ENCODE results near the gene GALNT18.

GALNT18 gene

GRCh38 chr11:11253995-11254394 is 367.8 kb downstream of the GALNT18 start:
- no peak for DNase-seq

- no peak for DNase-seq
Measured at GRCh38 chr11:11253497-11253896, 368.3 kb downstream of the GALNT18 start.

GRCh38 chr11:11252403-11252802 is 369.4 kb downstream of the GALNT18 start:
- DNase-seq: no peak

GRCh38 chr11:11251394-11251970 is 370.3 kb downstream of the GALNT18 start:
- DNase-seq: no peak

GRCh38 chr11:11250470-11250869 is 371.3 kb downstream of the GALNT18 start:
- no peak for DNase-seq

- no peak for DNase-seq
Measured at GRCh38 chr11:11247576-11247975, 374.2 kb downstream of the GALNT18 start.

- DNase-seq: no peak
Measured at GRCh38 chr11:11247086-11247485, 374.7 kb downstream of the GALNT18 start.

- DNase-seq: no peak
Measured at GRCh38 chr11:11246166-11246565, 375.6 kb downstream of the GALNT18 start.

GRCh38 chr11:11245453-11245852 is 376.4 kb downstream of the GALNT18 start:
- no peak for DNase-seq

GRCh38 chr11:11244470-11245080 is 377.2 kb downstream of the GALNT18 start:
- DNase-seq: no peak

- DNase-seq: peak; percentile 41
Measured at GRCh38 chr11:11243590-11244469, 378.0 kb downstream of the GALNT18 start.

GRCh38 chr11:11243209-11243589 is 378.6 kb downstream of the GALNT18 start:
- no peak for DNase-seq

GRCh38 chr11:11241284-11241683 is 380.5 kb downstream of the GALNT18 start:
- DNase-seq: no peak

GRCh38 chr11:11239959-11240358 is 381.8 kb downstream of the GALNT18 start:
- no peak for DNase-seq

- no peak for DNase-seq
Measured at GRCh38 chr11:11237070-11237832, 384.6 kb downstream of the GALNT18 start.

- DNase-seq: no peak
Measured at GRCh38 chr11:11236498-11237059, 385.2 kb downstream of the GALNT18 start.

GRCh38 chr11:11231763-11232162 is 390.0 kb downstream of the GALNT18 start:
- no peak for DNase-seq

- DNase-seq: no peak
Measured at GRCh38 chr11:11230802-11231562, 390.8 kb downstream of the GALNT18 start.

GRCh38 chr11:11230087-11230486 is 391.7 kb downstream of the GALNT18 start:
- no peak for DNase-seq

GRCh38 chr11:11229647-11230046 is 392.2 kb downstream of the GALNT18 start:
- peak; percentile 29 for DNase-seq

- DNase-seq: no peak
Measured at GRCh38 chr11:11227296-11228085, 394.3 kb downstream of the GALNT18 start.
